SK-N-SH (cell line): Measurements from ENCODE around the gene C4orf36. TPM values are rescaled to one million over a fixed set of nuclear protein-coding genes. Genes with fewer than 3 reads are reported as not detected.

ENCODE experiments used
- CTCF ChIA-PET: fragments of 300-600, 350-600 bp; formaldehyde crosslinking; extraction: SDS; loops from one replicate; lab custom pipeline; 2021; lab: Yijun Ruan, JAX
- POLR2A ChIA-PET: fragments of 350-600 bp; sonication (Branson Sonifier 250); formaldehyde crosslinking; extraction: SDS; loops from one replicate; lab custom pipeline; 2020; ENCODE audit warnings: antibody characterized with exemption, inconsistent platforms; lab: Yijun Ruan, JAX
- DNase-seq: peaks from one replicate; pipeline ENCODE4 v3.0.0; 2012
- H2AFZ ChIP-seq: fragments of 200-600 bp; sonication (generic); 2 replicates; pipeline ENCODE4 v1.8.1; 2016; ENCODE audit warnings: antibody characterized with exemption, mild to moderate bottlenecking, low read depth
- H3F3A ChIP-seq: fragments of 200-600 bp; sonication (generic); replicated peaks from 2 replicates; pipeline ENCODE3; 2016; ENCODE audit warnings: antibody characterized with exemption, mild to moderate bottlenecking; ENCODE audit not compliant: insufficient read depth
- H3K27ac ChIP-seq, 2 experiments: fragments of 200-500 bp in 1 of 2; fragments of 200-600 bp in 1 of 2; sonication (Bioruptor generic) in 1 of 2; sonication (generic), shearing (Covaris generic) in 1 of 2; 2 replicates each; pipeline versions ENCODE4 v1.5.1 to v1.6.1; 2014 to 2016; ENCODE audit warnings: low read depth in 2 of 2, inconsistent platforms in 1 of 2, low read length in 1 of 2, mild to moderate bottlenecking in 1 of 2, mixed read lengths in 1 of 2
- H3K27me3 ChIP-seq: fragments of 200-600 bp; sonication (generic), shearing (Covaris generic); 2 replicates; pipeline ENCODE4 v1.6.1; 2016; ENCODE audit warnings: mixed run types; ENCODE audit not compliant: insufficient read depth
- H3K36me3 ChIP-seq, 2 experiments: fragments of 200-500 bp in 1 of 2; fragments of 200-600 bp in 1 of 2; sonication (Bioruptor generic) in 1 of 2; sonication (generic) in 1 of 2; replicated peaks in 1 of 2; 2 replicates each; pipeline versions ENCODE3 to v1.5.1; 2014 to 2016; ENCODE audit warnings: low read length in 1 of 2, mild to moderate bottlenecking in 1 of 2; ENCODE audit not compliant: insufficient read depth in 2 of 2, control insufficient read depth in 1 of 2
- H3K4me1 ChIP-seq, 2 experiments: fragments of 200-500 bp in 1 of 2; fragments of 200-600 bp in 1 of 2; sonication (Bioruptor generic) in 1 of 2; sonication (generic), shearing (Covaris generic) in 1 of 2; 2 replicates each; pipeline versions ENCODE4 v1.5.1 to v1.6.1; 2014 to 2016; ENCODE audit warnings: low read depth in 1 of 2, low read length in 1 of 2, mixed run types in 1 of 2; ENCODE audit not compliant: insufficient read depth in 2 of 2, control insufficient read depth in 1 of 2
- H3K4me2 ChIP-seq: fragments of 200-600 bp; sonication (generic), shearing (Covaris generic); 2 replicates; pipeline ENCODE4 v1.6.1; 2017; ENCODE audit warnings: mixed run types
- H3K4me3 ChIP-seq, 2 experiments: fragments of 200-500 bp in 1 of 2; fragments of 200-600 bp in 1 of 2; sonication (Bioruptor generic) in 1 of 2; sonication (generic), shearing (Covaris generic) in 1 of 2; 2 replicates each; pipeline versions ENCODE4 v1.5.1 to v1.8.1; 2014 to 2016; ENCODE audit warnings: low read depth in 2 of 2, inconsistent platforms in 1 of 2, low read length in 1 of 2, mild to moderate bottlenecking in 1 of 2, mixed read lengths in 1 of 2, moderate library complexity in 1 of 2
- H3K79me2 ChIP-seq: fragments of 200-600 bp; sonication (generic); 2 replicates; pipeline ENCODE4 v1.8.1; 2017; ENCODE audit warnings: mild to moderate bottlenecking; ENCODE audit not compliant: insufficient read depth
- H3K9ac ChIP-seq: fragments of 200-600 bp; sonication (generic); 2 replicates; pipeline ENCODE4 v1.6.1; 2017; ENCODE audit warnings: mixed run types
- H3K9me2 ChIP-seq: fragments of 200-600 bp; sonication (generic); 2 replicates; pipeline ENCODE4 v1.6.1; 2017; ENCODE audit warnings: mixed run types
- H3K9me3 ChIP-seq: fragments of 200-600 bp; sonication (generic); 2 replicates; pipeline ENCODE4 v1.6.1; 2017; ENCODE audit warnings: mixed run types, mild to moderate bottlenecking, moderate library complexity
- H4K20me1 ChIP-seq: fragments of 200-600 bp; sonication (generic); 2 replicates; pipeline ENCODE4 v1.6.1; 2017; ENCODE audit warnings: mild to moderate bottlenecking, mixed run types; ENCODE audit not compliant: insufficient read depth
- CHD2 ChIP-seq: fragments of 150-350 bp; IDR thresholded peaks from 2 replicates; pipeline ENCODE4 v1.6.1; 2018; ENCODE audit warnings: low read length; ENCODE audit not compliant: partially characterized antibody
- EZH2phosphoT487 ChIP-seq: fragments of 200-600 bp; sonication (generic); IDR thresholded peaks from 2 replicates; pipeline ENCODE4 v1.6.1; 2017; ENCODE audit warnings: low read depth, mixed run types, mild to moderate bottlenecking, antibody characterized with exemption, moderate library complexity, borderline replicate concordance
- FOXJ3 ChIP-seq: sonication (generic); formaldehyde crosslinking; IDR thresholded peaks from 2 replicates; pipeline ENCODE4 v1.5.1; 2020; ENCODE audit warnings: mild to moderate bottlenecking, missing genetic modification reagents
- GABPA ChIP-seq: IDR thresholded peaks from 2 replicates; pipeline ENCODE4 v1.4.0; 2012; ENCODE audit warnings: low read depth, mild to moderate bottlenecking
- GATA2 ChIP-seq: sonication (generic); formaldehyde crosslinking; IDR thresholded peaks from 2 replicates; pipeline ENCODE4 v1.5.0; 2020; ENCODE audit warnings: mild to moderate bottlenecking, missing genetic modification reagents
- MEF2A ChIP-seq: IDR thresholded peaks from 2 replicates; pipeline ENCODE4 v1.4.0; 2012; ENCODE audit warnings: low read depth, borderline replicate concordance
- NRF1 ChIP-seq: IDR thresholded peaks from 2 replicates; pipeline ENCODE4 v1.6.1; 2012; ENCODE audit warnings: low read depth, mild to moderate bottlenecking, low read length
- RCOR1 ChIP-seq: fragments of 150-350 bp; IDR thresholded peaks from 2 replicates; pipeline ENCODE4 v1.6.1; 2017; ENCODE audit warnings: antibody characterized with exemption, low read length
- RFX5 ChIP-seq: IDR thresholded peaks from 2 replicates; pipeline ENCODE4 v1.6.1; 2012; ENCODE audit warnings: mild to moderate bottlenecking, improper control_type of control experiment, low read length
- RXRA ChIP-seq: IDR thresholded peaks from 2 replicates; pipeline ENCODE4 v1.4.0; 2012; ENCODE audit warnings: low read depth, mild to moderate bottlenecking, borderline replicate concordance
- SIN3A ChIP-seq: IDR thresholded peaks from 2 replicates; pipeline ENCODE4 v1.6.1; 2012; ENCODE audit warnings: low read depth, mild to moderate bottlenecking, low read length, moderate library complexity, borderline replicate concordance
- SMC3 ChIP-seq: IDR thresholded peaks from 2 replicates; pipeline ENCODE4 v1.6.1; 2012; ENCODE audit warnings: low read depth, low read length, improper control_type of control experiment
- TAF1 ChIP-seq: IDR thresholded peaks from 2 replicates; pipeline ENCODE4 v1.6.1; 2012; ENCODE audit warnings: low read depth, mild to moderate bottlenecking, low read length, moderate library complexity, borderline replicate concordance
- TEAD4 ChIP-seq: IDR thresholded peaks from 2 replicates; pipeline ENCODE4 v1.4.0; 2012; ENCODE audit warnings: mild to moderate bottlenecking, borderline replicate concordance; ENCODE audit not compliant: insufficient read depth
- YY1 ChIP-seq: IDR thresholded peaks from 2 replicates; pipeline ENCODE4 v1.4.0; 2012; ENCODE audit warnings: low read depth, mild to moderate bottlenecking
- WGBS: methylation state at CpG from one replicate; pipeline ENCODE4 v1.1.6; 2017; ENCODE audit warnings: low lambda C conversion rate; 5-methylcytosine and 5-hydroxymethylcytosine counted together
- polyA plus RNA-seq, 3 experiments: library from polyadenylated mRNA; depleted of rRNA; stranded (reverse); fragments of >200 nt; gene quantifications; 2 replicates each; pipeline ENCODE4 v1.2.3, GENCODE V29; 2012
- TF ChIP-seq, protein P1 (sequence below): fragments of 150-350 bp; IDR thresholded peaks from 2 replicates; pipeline ENCODE4 v1.6.1; 2016; ENCODE audit warnings: mild to moderate bottlenecking, low read depth, low read length
- TF ChIP-seq, protein P2 (sequence below): IDR thresholded peaks from 2 replicates; pipeline ENCODE4 v1.4.0; 2012; ENCODE audit warnings: low read depth, borderline replicate concordance
- TF ChIP-seq, protein P3 (sequence below): IDR thresholded peaks from 2 replicates; pipeline ENCODE4 v1.4.0; 2012; ENCODE audit warnings: low read depth, borderline replicate concordance
- TF ChIP-seq, protein P4 (sequence below): fragments of 150-350 bp; IDR thresholded peaks from 2 replicates; pipeline ENCODE4 v1.6.1; 2017; ENCODE audit warnings: antibody characterized with exemption, low read length, low read depth, borderline replicate concordance
- TF ChIP-seq, protein P5 (sequence below): IDR thresholded peaks from 2 replicates; pipeline ENCODE4 v1.4.0; 2012; ENCODE audit warnings: low read depth
- TF ChIP-seq, protein P6 (sequence below): fragments of 200-600 bp; sonication (generic); IDR thresholded peaks from 2 replicates; pipeline ENCODE4 v1.6.1; 2017; ENCODE audit warnings: antibody characterized with exemption, mild to moderate bottlenecking, moderate library complexity

The C4orf36 gene
- polyA plus RNA-seq, 1 of the 3 experiments (the other 2 are of a cell fraction) = 0.71 TPM

DNA sequence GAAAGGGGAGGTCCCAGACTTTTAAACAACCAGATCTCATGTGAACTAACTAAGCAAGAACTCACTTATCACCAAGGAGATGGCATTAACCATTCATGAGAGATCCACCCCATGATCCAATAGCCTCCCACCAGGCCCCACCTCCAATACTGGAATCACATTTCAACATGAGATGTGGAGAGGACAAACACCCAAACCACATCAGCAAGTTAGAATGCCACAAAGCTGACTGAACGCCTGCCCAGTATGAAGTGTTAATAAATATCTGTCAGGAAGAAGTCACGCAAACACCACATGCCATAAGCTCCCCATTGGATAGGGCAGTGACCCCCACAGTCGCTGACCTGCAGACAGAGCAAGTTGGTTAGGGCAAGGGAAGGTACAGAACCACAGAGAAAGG, 57.3 kb downstream of the C4orf36 start:
- Histone ChIP-seq H3K9me2 (no peaks in the 10 kb centered on the region), H3K9ac (no peak overlapping the region), H3K79me2 (no peaks in the 10 kb centered on the region), H3K27ac (no peak overlapping the region), H3K4me2 (no peak overlapping the region), H3K4me1 (no peaks in the 10 kb centered on the region; a peak in 1 of 4 replicates), H3K9me3 (no peaks in the 10 kb centered on the region), H3K27me3 (no peaks in the 10 kb centered on the region), H3F3A (no peaks in the 10 kb centered on the region), H2AFZ (no peak overlapping the region), H4K20me1 (no peaks in the 10 kb centered on the region), H3K36me3 (no peaks in the 10 kb centered on the region), H3K4me3 (no peak overlapping the region)
- POLR2A ChIA-PET = no interaction called here
- CTCF ChIA-PET = no interaction called here
- 60% methylated on average over 2 of the region's 3 CpGs for whole genome bisulfite sequencing
- TF ChIP-seq TAF1 (no peak), NRF1 (no peak), FOXJ3 (CRISPR knock-in tag) (no peak), SIN3A (no peak), GATA2 (no peak), RXRA (no peak), RFX5 (no peak), EZH2phosphoT487 (no peak), TEAD4 (no peak), GABPA (no peak), YY1 (no peak), MEF2A (no peak)
- TF ChIP-seq, protein P1, sequence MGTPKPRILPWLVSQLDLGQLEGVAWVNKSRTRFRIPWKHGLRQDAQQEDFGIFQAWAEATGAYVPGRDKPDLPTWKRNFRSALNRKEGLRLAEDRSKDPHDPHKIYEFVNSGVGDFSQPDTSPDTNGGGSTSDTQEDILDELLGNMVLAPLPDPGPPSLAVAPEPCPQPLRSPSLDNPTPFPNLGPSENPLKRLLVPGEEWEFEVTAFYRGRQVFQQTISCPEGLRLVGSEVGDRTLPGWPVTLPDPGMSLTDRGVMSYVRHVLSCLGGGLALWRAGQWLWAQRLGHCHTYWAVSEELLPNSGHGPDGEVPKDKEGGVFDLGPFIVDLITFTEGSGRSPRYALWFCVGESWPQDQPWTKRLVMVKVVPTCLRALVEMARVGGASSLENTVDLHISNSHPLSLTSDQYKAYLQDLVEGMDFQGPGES = no peak
- TF ChIP-seq, protein P2, sequence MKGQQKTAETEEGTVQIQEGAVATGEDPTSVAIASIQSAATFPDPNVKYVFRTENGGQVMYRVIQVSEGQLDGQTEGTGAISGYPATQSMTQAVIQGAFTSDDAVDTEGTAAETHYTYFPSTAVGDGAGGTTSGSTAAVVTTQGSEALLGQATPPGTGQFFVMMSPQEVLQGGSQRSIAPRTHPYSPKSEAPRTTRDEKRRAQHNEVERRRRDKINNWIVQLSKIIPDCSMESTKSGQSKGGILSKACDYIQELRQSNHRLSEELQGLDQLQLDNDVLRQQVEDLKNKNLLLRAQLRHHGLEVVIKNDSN = no peak
- no peak for DNase-seq

DNA sequence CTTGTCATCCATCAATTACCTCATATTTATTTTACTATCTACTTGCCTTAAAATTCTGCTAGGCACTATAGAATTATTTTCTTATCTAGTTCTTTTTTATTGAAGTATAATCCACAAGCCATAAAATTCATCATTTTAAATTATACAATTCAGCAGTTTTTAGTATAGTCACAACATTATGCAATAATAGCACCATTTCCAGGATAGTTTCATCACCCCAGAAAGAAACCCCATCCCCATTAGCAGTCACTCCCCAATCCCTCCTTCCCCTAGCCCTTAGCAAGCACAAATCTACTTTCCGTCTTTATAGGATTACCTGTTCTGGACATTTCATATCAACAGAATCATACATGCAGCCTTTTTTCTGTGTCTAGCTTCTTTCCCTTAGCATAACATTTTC, 58.6 kb downstream of the C4orf36 start:
- Histone ChIP-seq H3K27me3 (no peaks in the 10 kb centered on the region), H3K79me2 (no peaks in the 10 kb centered on the region), H3K9ac (no peak overlapping the region), H3F3A (no peaks in the 10 kb centered on the region), H3K27ac (no peak overlapping the region), H3K36me3 (no peaks in the 10 kb centered on the region), H2AFZ (no peak overlapping the region), H3K9me2 (no peaks in the 10 kb centered on the region), H3K4me3 (no peak overlapping the region), H3K9me3 (no peaks in the 10 kb centered on the region), H3K4me2 (no peak overlapping the region), H4K20me1 (no peaks in the 10 kb centered on the region), H3K4me1 (no peaks in the 10 kb centered on the region; a peak in 1 of 4 replicates)
- POLR2A ChIA-PET = no interaction called here
- 90% methylated on average over 1 of the region's 1 CpG for WGBS
- CTCF ChIA-PET = no interaction called here
- DNase-seq = no peak
- TF ChIP-seq GATA2 (no peak), RCOR1 (no peak), YY1 (no peak), SIN3A (no peak), CHD2 (no peak), EZH2phosphoT487 (no peak), NRF1 (no peak), SMC3 (no peak), TAF1 (no peak)
- TF ChIP-seq, protein P3, sequence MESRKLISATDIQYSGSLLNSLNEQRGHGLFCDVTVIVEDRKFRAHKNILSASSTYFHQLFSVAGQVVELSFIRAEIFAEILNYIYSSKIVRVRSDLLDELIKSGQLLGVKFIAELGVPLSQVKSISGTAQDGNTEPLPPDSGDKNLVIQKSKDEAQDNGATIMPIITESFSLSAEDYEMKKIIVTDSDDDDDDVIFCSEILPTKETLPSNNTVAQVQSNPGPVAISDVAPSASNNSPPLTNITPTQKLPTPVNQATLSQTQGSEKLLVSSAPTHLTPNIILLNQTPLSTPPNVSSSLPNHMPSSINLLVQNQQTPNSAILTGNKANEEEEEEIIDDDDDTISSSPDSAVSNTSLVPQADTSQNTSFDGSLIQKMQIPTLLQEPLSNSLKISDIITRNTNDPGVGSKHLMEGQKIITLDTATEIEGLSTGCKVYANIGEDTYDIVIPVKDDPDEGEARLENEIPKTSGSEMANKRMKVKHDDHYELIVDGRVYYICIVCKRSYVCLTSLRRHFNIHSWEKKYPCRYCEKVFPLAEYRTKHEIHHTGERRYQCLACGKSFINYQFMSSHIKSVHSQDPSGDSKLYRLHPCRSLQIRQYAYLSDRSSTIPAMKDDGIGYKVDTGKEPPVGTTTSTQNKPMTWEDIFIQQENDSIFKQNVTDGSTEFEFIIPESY = no peak
- TF ChIP-seq, protein P4, sequence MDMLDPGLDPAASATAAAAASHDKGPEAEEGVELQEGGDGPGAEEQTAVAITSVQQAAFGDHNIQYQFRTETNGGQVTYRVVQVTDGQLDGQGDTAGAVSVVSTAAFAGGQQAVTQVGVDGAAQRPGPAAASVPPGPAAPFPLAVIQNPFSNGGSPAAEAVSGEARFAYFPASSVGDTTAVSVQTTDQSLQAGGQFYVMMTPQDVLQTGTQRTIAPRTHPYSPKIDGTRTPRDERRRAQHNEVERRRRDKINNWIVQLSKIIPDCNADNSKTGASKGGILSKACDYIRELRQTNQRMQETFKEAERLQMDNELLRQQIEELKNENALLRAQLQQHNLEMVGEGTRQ = no peak
- TF ChIP-seq, protein P5, sequence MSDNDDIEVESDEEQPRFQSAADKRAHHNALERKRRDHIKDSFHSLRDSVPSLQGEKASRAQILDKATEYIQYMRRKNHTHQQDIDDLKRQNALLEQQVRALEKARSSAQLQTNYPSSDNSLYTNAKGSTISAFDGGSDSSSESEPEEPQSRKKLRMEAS = no peak
- TF ChIP-seq, protein P6, sequence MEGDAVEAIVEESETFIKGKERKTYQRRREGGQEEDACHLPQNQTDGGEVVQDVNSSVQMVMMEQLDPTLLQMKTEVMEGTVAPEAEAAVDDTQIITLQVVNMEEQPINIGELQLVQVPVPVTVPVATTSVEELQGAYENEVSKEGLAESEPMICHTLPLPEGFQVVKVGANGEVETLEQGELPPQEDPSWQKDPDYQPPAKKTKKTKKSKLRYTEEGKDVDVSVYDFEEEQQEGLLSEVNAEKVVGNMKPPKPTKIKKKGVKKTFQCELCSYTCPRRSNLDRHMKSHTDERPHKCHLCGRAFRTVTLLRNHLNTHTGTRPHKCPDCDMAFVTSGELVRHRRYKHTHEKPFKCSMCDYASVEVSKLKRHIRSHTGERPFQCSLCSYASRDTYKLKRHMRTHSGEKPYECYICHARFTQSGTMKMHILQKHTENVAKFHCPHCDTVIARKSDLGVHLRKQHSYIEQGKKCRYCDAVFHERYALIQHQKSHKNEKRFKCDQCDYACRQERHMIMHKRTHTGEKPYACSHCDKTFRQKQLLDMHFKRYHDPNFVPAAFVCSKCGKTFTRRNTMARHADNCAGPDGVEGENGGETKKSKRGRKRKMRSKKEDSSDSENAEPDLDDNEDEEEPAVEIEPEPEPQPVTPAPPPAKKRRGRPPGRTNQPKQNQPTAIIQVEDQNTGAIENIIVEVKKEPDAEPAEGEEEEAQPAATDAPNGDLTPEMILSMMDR = no peak
